ENCODE data around the gene SLC30A10.

SLC30A10 gene

GRCh38 chr1:219885680-219886079 lies 42.7 kb downstream of the SLC30A10 start:
- Histone ChIP-seq H3K36me3 (replicated peaks; ENCODE audit: low read depth, low read length) (no peaks in the 10 kb centered on the region), H3K27ac (ENCODE audit: low read length) (no peak overlapping the region), H2AFZ (ENCODE audit: low read depth, low read length) (no peak overlapping the region), H4K20me1 (ENCODE audit: insufficient read depth, low read length) (no peaks in the 10 kb centered on the region), H3K9ac (ENCODE audit: low read length) (no peak overlapping the region), H3K27me3 (ENCODE audit: low read depth, low read length) (peaks cover 22% of the 10 kb centered on the region), H3K4me1 (ENCODE audit: low read length) (peaks cover 11% of the 10 kb centered on the region), H3K9me3 (ENCODE audit: insufficient read depth, low read length) (no peaks in the 10 kb centered on the region), H3K4me2 (ENCODE audit: low read length) (no peak overlapping the region), H3K4me3 (ENCODE audit: low read length) (no peak overlapping the region), H3K79me2 (ENCODE audit: low read length) (no peaks in the 10 kb centered on the region)
- no peak for TF ChIP-seq EZH2phosphoT487 (IDR thresholded peaks at IDR 0.05; ENCODE audit: low read depth)
- TF ChIP-seq, protein P1, sequence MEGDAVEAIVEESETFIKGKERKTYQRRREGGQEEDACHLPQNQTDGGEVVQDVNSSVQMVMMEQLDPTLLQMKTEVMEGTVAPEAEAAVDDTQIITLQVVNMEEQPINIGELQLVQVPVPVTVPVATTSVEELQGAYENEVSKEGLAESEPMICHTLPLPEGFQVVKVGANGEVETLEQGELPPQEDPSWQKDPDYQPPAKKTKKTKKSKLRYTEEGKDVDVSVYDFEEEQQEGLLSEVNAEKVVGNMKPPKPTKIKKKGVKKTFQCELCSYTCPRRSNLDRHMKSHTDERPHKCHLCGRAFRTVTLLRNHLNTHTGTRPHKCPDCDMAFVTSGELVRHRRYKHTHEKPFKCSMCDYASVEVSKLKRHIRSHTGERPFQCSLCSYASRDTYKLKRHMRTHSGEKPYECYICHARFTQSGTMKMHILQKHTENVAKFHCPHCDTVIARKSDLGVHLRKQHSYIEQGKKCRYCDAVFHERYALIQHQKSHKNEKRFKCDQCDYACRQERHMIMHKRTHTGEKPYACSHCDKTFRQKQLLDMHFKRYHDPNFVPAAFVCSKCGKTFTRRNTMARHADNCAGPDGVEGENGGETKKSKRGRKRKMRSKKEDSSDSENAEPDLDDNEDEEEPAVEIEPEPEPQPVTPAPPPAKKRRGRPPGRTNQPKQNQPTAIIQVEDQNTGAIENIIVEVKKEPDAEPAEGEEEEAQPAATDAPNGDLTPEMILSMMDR (IDR thresholded peaks at IDR 0.05; ENCODE audit: low read depth, low read length) = no peak

DNA sequence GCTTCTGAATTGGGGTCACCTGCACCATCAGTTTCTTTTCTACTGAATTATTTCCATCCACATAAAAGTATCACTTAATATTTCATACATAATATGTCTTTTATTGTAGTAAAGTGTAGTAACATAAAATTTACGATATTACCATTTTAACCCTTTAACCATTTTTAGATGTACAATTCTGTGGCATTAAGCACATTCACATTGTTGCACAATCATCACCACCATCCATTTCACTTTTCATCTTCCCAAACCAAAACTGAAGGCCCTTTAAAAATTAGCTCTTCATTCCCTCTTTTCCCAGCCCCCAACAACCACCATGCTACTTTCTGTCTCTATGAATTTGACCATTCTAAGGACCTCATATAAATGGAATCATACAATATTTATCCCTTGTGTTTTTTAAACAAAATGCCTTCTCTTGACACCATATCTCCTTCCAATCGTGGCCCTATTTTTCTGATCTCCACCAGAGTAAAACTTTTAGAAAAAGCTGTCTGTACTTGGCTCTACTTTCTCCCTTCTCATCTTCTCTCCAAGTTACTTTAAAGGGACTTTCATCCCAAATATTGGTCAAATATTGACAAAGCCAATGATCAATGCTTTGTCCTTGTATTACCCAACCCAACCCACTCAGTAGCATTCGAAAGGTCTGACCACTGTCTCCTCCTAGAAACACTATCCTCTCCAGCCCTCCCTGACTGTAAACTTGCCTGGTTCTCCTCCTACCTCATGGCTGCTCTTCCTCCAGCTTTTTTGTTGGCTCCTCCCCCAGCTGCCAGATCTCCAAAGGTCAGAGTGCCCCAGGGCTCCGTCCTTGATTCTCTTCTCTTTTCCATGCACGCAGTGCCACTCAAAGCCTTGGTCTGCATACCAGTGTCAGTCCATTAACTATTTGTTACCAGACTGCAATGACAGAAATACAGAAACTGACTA lies 44.7 kb downstream of the SLC30A10 start:
- no peak overlapping the region for H2AFZ ChIP-seq (ENCODE audit: low read depth, low read length)
- no peak overlapping the region for H3K4me2 ChIP-seq (ENCODE audit: low read length)
- no peaks in the 10 kb centered on the region for H3K36me3 ChIP-seq (replicated peaks; ENCODE audit: low read depth, low read length)
- H3K27ac ChIP-seq (ENCODE audit: low read length) = no peak overlapping the region
- H4K20me1 ChIP-seq (ENCODE audit: insufficient read depth, low read length) = no peaks in the 10 kb centered on the region
- no peak overlapping the region for H3K4me3 ChIP-seq (ENCODE audit: low read length)
- H3K79me2 ChIP-seq (ENCODE audit: low read length) = no peaks in the 10 kb centered on the region
- peaks cover 11% of the 10 kb centered on the region for H3K4me1 ChIP-seq (ENCODE audit: low read length)
- H3K9me3 ChIP-seq (ENCODE audit: insufficient read depth, low read length) = no peaks in the 10 kb centered on the region
- peaks cover 36% of the 10 kb centered on the region for H3K27me3 ChIP-seq (ENCODE audit: low read depth, low read length)
- H3K9ac ChIP-seq (ENCODE audit: low read length) = no peak overlapping the region
- TF ChIP-seq, protein P1 (IDR thresholded peaks at IDR 0.05; ENCODE audit: low read depth, low read length) = no peak

DNA sequence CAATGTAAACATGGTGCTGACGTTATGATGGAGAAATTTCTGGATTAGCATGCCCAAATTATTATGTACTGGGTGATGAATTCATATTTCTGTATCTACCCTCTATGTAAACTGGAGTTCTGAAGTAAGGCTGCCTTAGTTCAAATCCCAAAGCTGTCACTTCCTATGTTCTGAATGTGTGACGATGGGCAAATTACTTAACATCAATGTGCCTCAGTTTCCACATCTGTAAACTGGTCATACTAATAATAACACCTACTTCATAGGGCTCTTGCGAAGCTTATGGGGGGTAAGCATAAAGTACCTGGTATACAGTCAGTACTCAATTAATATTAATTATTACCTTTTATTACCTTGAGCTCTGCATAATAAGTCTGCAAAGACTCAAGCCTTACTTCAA lies 45.6 kb downstream of the SLC30A10 start:
- peaks cover 11% of the 10 kb centered on the region for H3K4me1 ChIP-seq (ENCODE audit: low read length)
- H3K27ac ChIP-seq (ENCODE audit: low read length) = no peak overlapping the region
- TF ChIP-seq, protein P1 (IDR thresholded peaks at IDR 0.05; ENCODE audit: low read depth, low read length) = no peak
- TF ChIP-seq EZH2phosphoT487 (IDR thresholded peaks at IDR 0.05; ENCODE audit: low read depth) = no peak
- H3K27me3 ChIP-seq (ENCODE audit: low read depth, low read length) = peaks cover 45% of the 10 kb centered on the region
- no peaks in the 10 kb centered on the region for H3K79me2 ChIP-seq (ENCODE audit: low read length)
- H2AFZ ChIP-seq (ENCODE audit: low read depth, low read length) = no peak overlapping the region
- H3K4me2 ChIP-seq (ENCODE audit: low read length) = no peak overlapping the region
- no peaks in the 10 kb centered on the region for H3K36me3 ChIP-seq (replicated peaks; ENCODE audit: low read depth, low read length)
- no peaks in the 10 kb centered on the region for H4K20me1 ChIP-seq (ENCODE audit: insufficient read depth, low read length)
- H3K9me3 ChIP-seq (ENCODE audit: insufficient read depth, low read length) = no peaks in the 10 kb centered on the region
- no peak overlapping the region for H3K4me3 ChIP-seq (ENCODE audit: low read length)
- H3K9ac ChIP-seq (ENCODE audit: low read length) = no peak overlapping the region

DNA sequence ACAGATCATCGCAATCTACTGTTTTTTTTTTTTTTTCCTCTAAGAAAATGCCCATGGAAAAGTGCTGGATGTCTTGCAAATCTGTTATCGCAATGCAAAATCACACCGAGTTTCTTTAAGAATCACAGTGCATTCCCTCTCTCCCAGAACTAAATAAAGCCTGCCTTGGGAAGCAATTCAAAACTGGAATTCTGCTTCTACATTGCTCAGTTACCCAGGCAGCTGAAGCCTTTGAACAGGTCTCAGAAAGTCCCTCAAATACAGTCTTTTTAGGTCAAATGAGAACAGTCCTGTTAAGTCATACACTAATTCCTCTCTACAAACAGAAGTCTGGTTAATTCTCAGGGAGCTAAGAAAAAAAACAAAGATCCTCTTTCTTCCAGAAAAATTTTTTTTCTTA lies 46.3 kb downstream of the SLC30A10 start:
- Histone ChIP-seq H2AFZ (ENCODE audit: low read depth, low read length) (no peak overlapping the region), H3K79me2 (ENCODE audit: low read length) (no peaks in the 10 kb centered on the region), H3K4me3 (ENCODE audit: low read length) (no peak overlapping the region), H3K4me1 (ENCODE audit: low read length) (peaks cover 11% of the 10 kb centered on the region), H3K4me2 (ENCODE audit: low read length) (no peak overlapping the region), H3K9ac (ENCODE audit: low read length) (no peak overlapping the region), H3K27ac (ENCODE audit: low read length) (no peak overlapping the region), H3K36me3 (replicated peaks; ENCODE audit: low read depth, low read length) (no peaks in the 10 kb centered on the region), H3K9me3 (ENCODE audit: insufficient read depth, low read length) (no peaks in the 10 kb centered on the region), H4K20me1 (ENCODE audit: insufficient read depth, low read length) (no peaks in the 10 kb centered on the region), H3K27me3 (ENCODE audit: low read depth, low read length) (peaks cover 50% of the 10 kb centered on the region)
- TF ChIP-seq, protein P1 (IDR thresholded peaks at IDR 0.05; ENCODE audit: low read depth, low read length) = no peak
- TF ChIP-seq EZH2phosphoT487 (IDR thresholded peaks at IDR 0.05; ENCODE audit: low read depth) = no peak

All from OCI-LY3 (cell line).